ENCODE results near the gene F13A1. TPM values are rescaled to one million over a fixed set of nuclear protein-coding genes. Genes with fewer than 3 reads are reported as not detected.

Gene F13A1
- polyA plus RNA-seq, 2 of the 4 experiments (the other 2 are of a cell fraction), result not detected

GRCh38 chr6:6277413-6277812, 43.0 kb downstream of the F13A1 start:
- H3K9me3 ChIP-seq, result no peaks in the 10 kb centered on the region
- ChIA-PET CTCF (no interaction called here), POLR2A (no interaction called here)
- no peaks in the 10 kb centered on the region for H3K4me1 ChIP-seq
- FAIRE-seq (no peak), ATAC-seq (0 out of 6 replicates have a peak, but pooled peaks of 1 of the 2 experiments have one; percentile 43), DNase-seq (ENCODE audit: low read depth in 1 of 2, low spot score in 1 of 2) (peak in 1 of 2 experiments; percentile 14)
- H3K4me3 ChIP-seq, result no peak overlapping the region
- no peak overlapping the region for H3K4me2 ChIP-seq
- no peak overlapping the region for H3K27ac ChIP-seq
- TF ChIP-seq SMC3 (IDR thresholded peaks at IDR 0.05), result no peak
- TF ChIP-seq CEBPB (IDR thresholded peaks at IDR 0.05), result peak; percentile 35 to 67; a peak in 2 of 4 replicates
- WGBS (ENCODE audit: missing lambda C conversion rate), result 9% methylated on average over 4 of the region's 4 CpGs

GRCh38 chr6:6270948-6271535, 49.4 kb downstream of the F13A1 start:
- WGBS (ENCODE audit: missing lambda C conversion rate), result 7% methylated on average over 7 of the region's 7 CpGs
- H3K4me2 ChIP-seq, result no peak overlapping the region
- no peak overlapping the region for H3K27ac ChIP-seq
- H3K4me3 ChIP-seq, result no peak overlapping the region
- TF ChIP-seq ZFP36 (IDR thresholded peaks at IDR 0.05; ENCODE audit: borderline replicate concordance, partially characterized antibody) (no peak), HDAC2 (IDR thresholded peaks at IDR 0.05) (no peak), HES2 (IDR thresholded peaks at IDR 0.05) (no peak), FOSL2 (IDR thresholded peaks at IDR 0.05) (no peak), FOSL2 (CRISPR knock-in tag; IDR thresholded peaks at IDR 0.05) (no peak), CBX2 (IDR thresholded peaks at IDR 0.05; ENCODE audit: borderline replicate concordance, low read depth) (no peak), ZNF302 (CRISPR knock-in tag; IDR thresholded peaks at IDR 0.05) (no peak), BHLHE40 (IDR thresholded peaks at IDR 0.05; ENCODE audit: low read depth, low read length) (no peak), CTCF (IDR thresholded peaks at IDR 0.05) (no peak), FOXS1 (CRISPR knock-in tag; IDR thresholded peaks at IDR 0.05) (no peak), KDM5A (IDR thresholded peaks at IDR 0.05) (no peak), CEBPB (IDR thresholded peaks at IDR 0.05) (no peak), NR3C1 (IDR thresholded peaks at IDR 0.05) (no peak), MAX (IDR thresholded peaks at IDR 0.05) (no peak), NPAS2 (CRISPR knock-in tag; IDR thresholded peaks at IDR 0.05; ENCODE audit: borderline replicate concordance) (no peak), CHD4 (IDR thresholded peaks at IDR 0.05; ENCODE audit: borderline replicate concordance) (no peak), POLR2AphosphoS2 (conservative IDR thresholded peaks at IDR 0.05; ENCODE audit: low read length) (no peak), GATA3 (IDR thresholded peaks at IDR 0.05; ENCODE audit: borderline replicate concordance) (no peak), EP300 (IDR thresholded peaks at IDR 0.05) (no peak), RAD21 (conservative IDR thresholded peaks at IDR 0.05 in 1 of 2, IDR thresholded peaks at IDR 0.05 in 1 of 2) (no peak), TFCP2L1 (CRISPR knock-in tag; IDR thresholded peaks at IDR 0.05) (no peak)
- ChIA-PET POLR2A (no interaction called here), CTCF (no interaction called here)
- ATAC-seq, result no peak
- DNase-seq (ENCODE audit: low read depth in 1 of 2, low spot score in 1 of 2), result no peak
- H3K4me1 ChIP-seq, result no peaks in the 10 kb centered on the region
- H3K9me3 ChIP-seq, result no peaks in the 10 kb centered on the region
- FAIRE-seq, result no peak

- no peak for DNase-seq (ENCODE audit: low read depth in 1 of 2, low spot score in 1 of 2)
- POLR2A ChIA-PET, result no interaction called here
- no peak for FAIRE-seq
- 42% methylated on average over 6 of the region's 6 CpGs for WGBS (ENCODE audit: missing lambda C conversion rate)
- Histone ChIP-seq H3K4me1 (no peaks in the 10 kb centered on the region), H3K27ac (no peak overlapping the region), H3K9me3 (no peaks in the 10 kb centered on the region), H3K4me2 (no peak overlapping the region), H3K4me3 (no peak overlapping the region)
- CTCF ChIA-PET, result no interaction called here
- no peak for ATAC-seq
- TF ChIP-seq EHMT2 (IDR thresholded peaks at IDR 0.05; ENCODE audit: low read depth) (no peak), SMC3 (IDR thresholded peaks at IDR 0.05) (no peak), CTCF (IDR thresholded peaks at IDR 0.05) (no peak), BHLHE40 (IDR thresholded peaks at IDR 0.05; ENCODE audit: low read depth, low read length) (no peak), MAFK (IDR thresholded peaks at IDR 0.05; ENCODE audit: partially characterized antibody) (no peak), ELK1 (IDR thresholded peaks at IDR 0.05; ENCODE audit: low read depth, low read length) (no peak), BCL3 (IDR thresholded peaks at IDR 0.05) (no peak), USF2 (IDR thresholded peaks at IDR 0.05) (no peak), HES2 (IDR thresholded peaks at IDR 0.05) (no peak)
Observed at GRCh38 chr6:6260196-6260722, 60.2 kb downstream of the F13A1 start.
